ENCODE measurements around the gene SV2A.

Gene SV2A

GRCh38 chr1:149949911-149950310 is 32.3 kb upstream of the SV2A start:
- TF ChIP-seq EZH2phosphoT487 (IDR thresholded peaks at IDR 0.05; ENCODE audit: low read depth): no peak
- TF ChIP-seq, protein P1, sequence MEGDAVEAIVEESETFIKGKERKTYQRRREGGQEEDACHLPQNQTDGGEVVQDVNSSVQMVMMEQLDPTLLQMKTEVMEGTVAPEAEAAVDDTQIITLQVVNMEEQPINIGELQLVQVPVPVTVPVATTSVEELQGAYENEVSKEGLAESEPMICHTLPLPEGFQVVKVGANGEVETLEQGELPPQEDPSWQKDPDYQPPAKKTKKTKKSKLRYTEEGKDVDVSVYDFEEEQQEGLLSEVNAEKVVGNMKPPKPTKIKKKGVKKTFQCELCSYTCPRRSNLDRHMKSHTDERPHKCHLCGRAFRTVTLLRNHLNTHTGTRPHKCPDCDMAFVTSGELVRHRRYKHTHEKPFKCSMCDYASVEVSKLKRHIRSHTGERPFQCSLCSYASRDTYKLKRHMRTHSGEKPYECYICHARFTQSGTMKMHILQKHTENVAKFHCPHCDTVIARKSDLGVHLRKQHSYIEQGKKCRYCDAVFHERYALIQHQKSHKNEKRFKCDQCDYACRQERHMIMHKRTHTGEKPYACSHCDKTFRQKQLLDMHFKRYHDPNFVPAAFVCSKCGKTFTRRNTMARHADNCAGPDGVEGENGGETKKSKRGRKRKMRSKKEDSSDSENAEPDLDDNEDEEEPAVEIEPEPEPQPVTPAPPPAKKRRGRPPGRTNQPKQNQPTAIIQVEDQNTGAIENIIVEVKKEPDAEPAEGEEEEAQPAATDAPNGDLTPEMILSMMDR (IDR thresholded peaks at IDR 0.05; ENCODE audit: low read depth, low read length): no peak
- Histone ChIP-seq H3K9ac (ENCODE audit: low read length) (no peak overlapping the region), H3K4me1 (ENCODE audit: low read length) (no peaks in the 10 kb centered on the region), H3K9me3 (ENCODE audit: insufficient read depth, low read length) (no peaks in the 10 kb centered on the region), H2AFZ (ENCODE audit: low read depth, low read length) (no peak overlapping the region), H3K36me3 (replicated peaks; ENCODE audit: low read depth, low read length) (peaks cover 3% of the 10 kb centered on the region), H3K4me2 (ENCODE audit: low read length) (no peak overlapping the region), H4K20me1 (ENCODE audit: insufficient read depth, low read length) (no peaks in the 10 kb centered on the region), H3K27ac (ENCODE audit: low read length) (no peak overlapping the region), H3K79me2 (ENCODE audit: low read length) (no peaks in the 10 kb centered on the region), H3K27me3 (ENCODE audit: low read depth, low read length) (no peaks in the 10 kb centered on the region), H3K4me3 (ENCODE audit: low read length) (no peak overlapping the region)

DNA sequence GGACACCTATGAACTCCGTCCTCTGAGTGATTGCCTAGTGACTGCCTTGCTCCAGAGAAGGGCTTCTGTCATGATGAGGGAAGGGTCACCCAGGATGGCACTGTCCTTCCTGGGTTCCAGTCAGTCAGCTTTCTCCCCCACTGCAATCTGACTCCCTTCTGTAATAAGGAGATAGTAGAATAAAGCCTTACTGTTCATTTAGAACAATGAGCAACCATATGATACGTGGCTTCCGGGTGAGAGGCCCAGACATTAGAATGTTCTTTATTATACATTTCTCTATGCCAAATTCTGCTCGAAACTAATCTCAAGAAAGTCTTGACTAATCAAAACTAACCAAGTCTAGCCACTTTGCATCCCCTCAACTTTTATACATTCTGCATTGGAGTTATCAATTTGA is 27.6 kb upstream of the SV2A start:
- Histone ChIP-seq H3K36me3 (replicated peaks; ENCODE audit: low read depth, low read length) (peaks cover 3% of the 10 kb centered on the region), H3K4me3 (ENCODE audit: low read length) (no peak overlapping the region)

GRCh38 chr1:149942885-149943284 is 25.2 kb upstream of the SV2A start:
- Histone ChIP-seq H3K4me1 (ENCODE audit: low read length) (peaks cover 8% of the 10 kb centered on the region), H3K4me2 (ENCODE audit: low read length) (no peak overlapping the region), H3K9ac (ENCODE audit: low read length) (no peak overlapping the region), H3K4me3 (ENCODE audit: low read length) (no peak overlapping the region), H3K9me3 (ENCODE audit: insufficient read depth, low read length) (no peaks in the 10 kb centered on the region), H3K79me2 (ENCODE audit: low read length) (no peaks in the 10 kb centered on the region), H3K27me3 (ENCODE audit: low read depth, low read length) (no peaks in the 10 kb centered on the region), H3K36me3 (replicated peaks; ENCODE audit: low read depth, low read length) (peaks cover 3% of the 10 kb centered on the region), H2AFZ (ENCODE audit: low read depth, low read length) (no peak overlapping the region), H4K20me1 (ENCODE audit: insufficient read depth, low read length) (no peaks in the 10 kb centered on the region), H3K27ac (ENCODE audit: low read length) (no peak overlapping the region)
- TF ChIP-seq, protein P1 (IDR thresholded peaks at IDR 0.05; ENCODE audit: low read depth, low read length): no peak
- no peak for TF ChIP-seq EZH2phosphoT487 (IDR thresholded peaks at IDR 0.05; ENCODE audit: low read depth)

More for the DNA sequence above, 27.6 kb upstream of the SV2A start:
- no peaks in the 10 kb centered on the region for H3K4me1 ChIP-seq (ENCODE audit: low read length)
- no peak overlapping the region for H3K9ac ChIP-seq (ENCODE audit: low read length)
- H3K27me3 ChIP-seq (ENCODE audit: low read depth, low read length): no peaks in the 10 kb centered on the region
- H4K20me1 ChIP-seq (ENCODE audit: insufficient read depth, low read length): no peaks in the 10 kb centered on the region
- H3K4me2 ChIP-seq (ENCODE audit: low read length): no peak overlapping the region
- H3K9me3 ChIP-seq (ENCODE audit: insufficient read depth, low read length): no peaks in the 10 kb centered on the region
- no peak overlapping the region for H3K27ac ChIP-seq (ENCODE audit: low read length)
- no peak overlapping the region for H2AFZ ChIP-seq (ENCODE audit: low read depth, low read length)
- H3K79me2 ChIP-seq (ENCODE audit: low read length): no peaks in the 10 kb centered on the region
- TF ChIP-seq, protein P1 (IDR thresholded peaks at IDR 0.05; ENCODE audit: low read depth, low read length): no peak
- no peak for TF ChIP-seq EZH2phosphoT487 (IDR thresholded peaks at IDR 0.05; ENCODE audit: low read depth)

GRCh38 chr1:149942207-149942606 is 24.6 kb upstream of the SV2A start:
- Histone ChIP-seq H3K9ac (ENCODE audit: low read length) (no peak overlapping the region), H3K4me1 (ENCODE audit: low read length) (peaks cover 14% of the 10 kb centered on the region), H3K27ac (ENCODE audit: low read length) (no peak overlapping the region)

More at GRCh38 chr1:149942207-149942606, 24.6 kb upstream of the SV2A start:
- H3K79me2 ChIP-seq (ENCODE audit: low read length): no peaks in the 10 kb centered on the region
- H3K4me3 ChIP-seq (ENCODE audit: low read length): no peak overlapping the region
- no peaks in the 10 kb centered on the region for H4K20me1 ChIP-seq (ENCODE audit: insufficient read depth, low read length)
- no peak overlapping the region for H3K4me2 ChIP-seq (ENCODE audit: low read length)
- no peak overlapping the region for H2AFZ ChIP-seq (ENCODE audit: low read depth, low read length)
- no peaks in the 10 kb centered on the region for H3K9me3 ChIP-seq (ENCODE audit: insufficient read depth, low read length)
- TF ChIP-seq, protein P1 (IDR thresholded peaks at IDR 0.05; ENCODE audit: low read depth, low read length): no peak
- TF ChIP-seq EZH2phosphoT487 (IDR thresholded peaks at IDR 0.05; ENCODE audit: low read depth): no peak
- H3K27me3 ChIP-seq (ENCODE audit: low read depth, low read length): no peaks in the 10 kb centered on the region
- H3K36me3 ChIP-seq (replicated peaks; ENCODE audit: low read depth, low read length): peaks cover 3% of the 10 kb centered on the region
